UCSD-AML1 (cell line): ENCODE data around the gene AQP2.
A peak's percentile ranks its signal among the peaks of the same experiment; 100 is the strongest.

ENCODE experiments used
- DNase-seq: peaks from one replicate; lab custom pipeline; 2025; ENCODE audit not compliant: unreplicated experiment; lab: John Stamatoyannopoulos, UW

The AQP2 gene

DNA sequence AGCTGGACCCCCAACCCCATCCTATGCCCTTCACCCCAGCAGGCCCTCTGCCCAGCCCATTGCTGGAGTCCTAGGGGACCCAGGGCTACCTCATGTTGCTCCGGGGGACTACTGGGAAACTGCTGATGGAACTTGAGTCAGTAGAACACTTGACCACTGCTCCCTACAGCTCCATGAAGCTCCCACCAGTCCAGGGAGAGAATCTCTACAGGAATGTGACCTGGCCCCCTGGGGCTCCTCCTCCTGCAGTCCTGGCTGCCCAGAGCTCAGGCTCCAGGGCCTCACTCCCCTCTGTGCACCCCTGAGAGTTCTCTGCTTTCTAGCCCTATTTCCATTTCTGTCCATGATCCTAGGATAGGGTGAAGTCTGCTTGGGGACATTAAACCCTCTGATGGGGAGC lies 10.8 kb upstream of the AQP2 start:
- no peak for DNase-seq

GRCh38 chr12:49941556-49942511 lies 8.7 kb upstream of the AQP2 start:
- no peak for DNase-seq

DNA sequence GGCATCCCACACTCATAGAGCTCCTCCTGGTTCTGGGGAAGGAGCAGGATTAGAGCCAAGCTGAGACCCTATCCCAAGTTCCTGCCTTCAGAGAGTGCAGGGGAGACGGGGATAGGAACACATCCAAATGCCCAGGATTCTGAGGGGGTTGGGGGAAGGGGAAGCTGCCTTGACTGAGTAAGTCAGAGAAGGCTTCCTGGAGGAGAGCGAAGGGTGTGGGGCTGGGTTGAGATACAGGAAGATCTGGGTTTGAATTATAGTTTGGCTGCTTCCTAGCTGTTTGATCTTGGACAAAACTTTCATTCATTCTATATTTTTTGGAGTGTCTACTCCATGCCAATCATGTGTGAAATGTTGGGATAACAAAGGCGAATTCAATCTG lies 8.0 kb upstream of the AQP2 start:
- no peak for DNase-seq

- DNase-seq, result no peak
These were observed 7.5 kb upstream of the AQP2 start for GRCh38 chr12:49942921-49943624.

GRCh38 chr12:49943625-49943960 lies 6.9 kb upstream of the AQP2 start:
- no peak for DNase-seq

- no peak for DNase-seq
These were observed 6.5 kb upstream of the AQP2 start for GRCh38 chr12:49944046-49944445.

GRCh38 chr12:49944718-49945117 lies 5.8 kb upstream of the AQP2 start:
- no peak for DNase-seq

- DNase-seq, result peak; percentile 72
These were observed 5.0 kb upstream of the AQP2 start for GRCh38 chr12:49945394-49946080.

DNA sequence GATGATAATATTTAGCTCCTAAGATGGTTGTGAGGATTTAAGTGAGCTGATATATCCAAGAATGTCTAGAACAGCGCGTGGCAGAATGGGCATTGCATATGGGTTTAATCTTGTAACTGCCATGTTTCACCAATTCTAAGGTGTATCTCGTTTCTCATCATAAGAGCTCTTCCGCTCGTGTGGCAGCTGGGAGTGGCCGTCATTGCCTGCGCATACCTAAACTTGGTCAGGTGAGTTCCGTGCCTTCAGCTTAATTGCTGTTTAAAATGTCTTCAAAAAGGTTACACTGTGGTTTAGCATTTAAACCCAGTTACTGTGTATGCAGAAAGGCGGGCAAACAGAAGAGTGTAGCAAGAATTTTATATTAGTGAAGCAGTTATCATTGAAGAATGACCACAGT lies 4.5 kb upstream of the AQP2 start:
- no peak for DNase-seq

- DNase-seq, result no peak
These were observed 4.0 kb upstream of the AQP2 start for GRCh38 chr12:49946497-49946896.

GRCh38 chr12:49947593-49948226 lies 2.8 kb upstream of the AQP2 start:
- no peak for DNase-seq

- DNase-seq, result no peak
These were observed 1.4 kb upstream of the AQP2 start for GRCh38 chr12:49948866-49949845.

GRCh38 chr12:49949866-49950265 lies 671 bp upstream of the AQP2 start:
- no peak for DNase-seq

- DNase-seq, result no peak
These were observed 1.1 kb downstream of the AQP2 start for GRCh38 chr12:49951411-49952240.

GRCh38 chr12:49952391-49953055 lies 2.0 kb downstream of the AQP2 start:
- no peak for DNase-seq

DNA sequence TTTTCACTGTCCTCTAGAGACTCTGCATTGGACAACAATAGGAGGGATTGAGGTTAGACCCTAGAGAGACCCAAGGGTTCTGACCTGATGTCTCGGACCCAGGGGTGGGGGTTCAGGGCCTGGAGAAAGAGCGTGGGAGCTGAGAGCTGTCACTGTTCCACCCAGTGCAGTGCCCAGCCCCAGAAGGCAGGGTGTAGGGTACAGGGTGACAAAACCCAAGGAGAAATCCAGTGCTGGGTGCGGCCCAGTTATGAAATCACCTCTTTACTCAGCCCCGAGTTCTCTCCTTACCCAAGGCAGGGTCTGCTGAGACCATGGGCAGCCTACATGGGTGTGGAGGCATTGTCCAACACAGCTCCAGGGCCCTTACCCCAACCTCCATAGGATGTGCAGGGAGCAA lies 2.6 kb downstream of the AQP2 start:
- no peak for DNase-seq

- DNase-seq, result no peak
These were observed 3.7 kb downstream of the AQP2 start for GRCh38 chr12:49953961-49954846.
